Peyer's patch (tissue), 4 donors: Measurements from ENCODE around the gene IFT122.

Experiments
- POLR2A ChIP-seq, 2 donors: fragments of 450-650 bp; IDR thresholded peaks; one replicate each; pipeline ENCODE4 v1.5.1; 2017; ENCODE audit warnings: antibody characterized with exemption in 2 of 2, mild to moderate bottlenecking in 2 of 2, moderate library complexity in 2 of 2
- TF ChIP-seq, protein P1 (sequence below), 6 experiments: fragments of 450-650 bp in 4 of 6; fragments of 200-600 bp in 2 of 6; sonication (generic) in 1 of 6; IDR thresholded peaks; one replicate each; pipeline ENCODE4 v1.5.1; 2017 to 2019; ENCODE audit warnings: antibody characterized with exemption in 6 of 6, mild to moderate bottlenecking in 3 of 6, moderate library complexity in 1 of 6

DNA sequence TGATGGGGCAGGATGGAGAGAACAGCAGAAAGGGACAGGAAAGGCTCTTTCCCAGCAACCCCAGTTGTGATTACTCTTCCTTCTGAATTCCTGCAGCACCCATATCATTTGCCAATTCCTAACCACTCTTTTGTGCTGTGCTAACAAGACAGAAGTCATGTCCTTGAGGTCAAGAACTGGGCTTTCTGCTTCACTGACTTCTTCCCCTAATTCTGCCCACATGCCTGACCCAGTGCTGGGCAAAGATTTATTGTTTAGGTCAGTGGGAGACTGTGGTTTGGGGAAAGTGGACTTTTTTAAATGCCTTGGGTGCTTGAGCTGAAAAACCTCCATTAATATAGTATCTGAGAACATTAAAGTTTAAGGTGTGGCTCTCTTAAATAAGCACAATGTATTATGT is 7.4 kb upstream of the IFT122 start:
- TF ChIP-seq POLR2A (IDR thresholded peaks at IDR 0.05), result no peak
- TF ChIP-seq, protein P1, sequence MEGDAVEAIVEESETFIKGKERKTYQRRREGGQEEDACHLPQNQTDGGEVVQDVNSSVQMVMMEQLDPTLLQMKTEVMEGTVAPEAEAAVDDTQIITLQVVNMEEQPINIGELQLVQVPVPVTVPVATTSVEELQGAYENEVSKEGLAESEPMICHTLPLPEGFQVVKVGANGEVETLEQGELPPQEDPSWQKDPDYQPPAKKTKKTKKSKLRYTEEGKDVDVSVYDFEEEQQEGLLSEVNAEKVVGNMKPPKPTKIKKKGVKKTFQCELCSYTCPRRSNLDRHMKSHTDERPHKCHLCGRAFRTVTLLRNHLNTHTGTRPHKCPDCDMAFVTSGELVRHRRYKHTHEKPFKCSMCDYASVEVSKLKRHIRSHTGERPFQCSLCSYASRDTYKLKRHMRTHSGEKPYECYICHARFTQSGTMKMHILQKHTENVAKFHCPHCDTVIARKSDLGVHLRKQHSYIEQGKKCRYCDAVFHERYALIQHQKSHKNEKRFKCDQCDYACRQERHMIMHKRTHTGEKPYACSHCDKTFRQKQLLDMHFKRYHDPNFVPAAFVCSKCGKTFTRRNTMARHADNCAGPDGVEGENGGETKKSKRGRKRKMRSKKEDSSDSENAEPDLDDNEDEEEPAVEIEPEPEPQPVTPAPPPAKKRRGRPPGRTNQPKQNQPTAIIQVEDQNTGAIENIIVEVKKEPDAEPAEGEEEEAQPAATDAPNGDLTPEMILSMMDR (IDR thresholded peaks at IDR 0.05), result no peak
